ENCODE data around the gene ENTPD7. TPM values are rescaled to one million over a fixed set of nuclear protein-coding genes. Genes with fewer than 3 reads are reported as not detected.

The ENTPD7 gene
- total and polyA plus RNA-seq, 10 of the 15 experiments (the other 5 are each of a cell fraction or from before 2014, with no cell fraction given) = 0.73 to 6.7 (median 5.2) TPM

GRCh38 chr10:99733366-99733765, 74.1 kb downstream of the ENTPD7 start:
- Histone ChIP-seq H3K4me3 (peak overlapping the region; percentile 54; the same call in 1 of the 2 replicates), H3K4me2 (ENCODE audit: control insufficient read depth, insufficient read depth) (peak overlapping the region; percentile 57), H3K4me1 (ENCODE audit: control insufficient read depth, insufficient read depth, low read length) (peaks cover 5% of the 10 kb centered on the region; the same call in 1 of the 2 replicates), H3K9me3 (replicated peaks; ENCODE audit: control insufficient read depth, insufficient read depth, low read length) (no peaks in the 10 kb centered on the region), H3K9ac (ENCODE audit: control insufficient read depth, insufficient read depth, low read length) (no peak overlapping the region), H3K79me2 (ENCODE audit: control insufficient read depth, insufficient read depth, low read length) (peaks cover 32% of the 10 kb centered on the region), H4K20me1 (ENCODE audit: control insufficient read depth, insufficient read depth) (no peaks in the 10 kb centered on the region), H3K27ac (ENCODE audit: control insufficient read depth, insufficient read depth) (no peak overlapping the region), H3K36me3 (ENCODE audit: control insufficient read depth in 2 of 2, insufficient read depth in 2 of 2, low read length in 1 of 2) (no peaks in the 10 kb centered on the region), H2AFZ (ENCODE audit: control insufficient read depth, low read depth, low read length) (no peak overlapping the region), H3K27me3 (replicated peaks in 1 of 2; ENCODE audit: control insufficient read depth in 2 of 2, insufficient read depth in 2 of 2, low read length in 1 of 2) (no peaks in the 10 kb centered on the region)
- no TSS peak for BruUV-seq (replicated peaks)
- CTCF ChIA-PET = interaction anchor here (0.7 to 4.1 kb wide), 6 partner anchors 9 to 297 kb away, joined by 4 to 17 read pairs (median 6); no protein-coding TSS in a partner anchor
- RAD21 ChIA-PET (ENCODE audit: unreplicated experiment) = interaction anchor here (2.4 kb wide), 1 partner anchor 32 kb away, joined by 11 read pairs; no protein-coding TSS in a partner anchor
- SMC1A ChIA-PET (ENCODE audit: uncharacterized antibody, unreplicated experiment) = interaction anchor here (0.7 to 3.3 kb wide), 4 partner anchors 9 to 313 kb away, joined by 3 to 11 read pairs (median 3); no protein-coding TSS in a partner anchor
- in situ Hi-C loops (cut with MboI) (no loop called here), intact Hi-C loops (cut with micrococcal nuclease; ENCODE audit: unreplicated experiment) (no loop called here)
- WGBS (ENCODE audit: insufficient coverage, insufficient replicate concordance, low lambda C conversion rate, missing lambda C conversion rate) = 98% methylated on average over 8 of the region's 8 CpGs
- no peak for ATAC-seq
- POLR2A ChIA-PET = interaction anchor here (1.6 to 2.4 kb wide), 2 partner anchors 8 to 32 kb away, joined by 5 to 9 read pairs; no protein-coding TSS in a partner anchor
- no peak for DNase-seq (ENCODE audit: low read depth, low spot score)
- FAIRE-seq = no peak
- TF ChIP-seq EGR1 (IDR thresholded peaks at IDR 0.05; ENCODE audit: borderline replicate concordance in 1 of 2, low read depth in 2 of 2, low read length in 2 of 2) (no peak), POU2F2 (IDR thresholded peaks at IDR 0.05; ENCODE audit: borderline replicate concordance, low read depth, low read length) (no peak), POLR2A (IDR thresholded peaks at IDR 0.05; ENCODE audit: low read depth, low read length) (no peak), BCLAF1 (IDR thresholded peaks at IDR 0.05) (no peak), TARDBP (IDR thresholded peaks at IDR 0.05; ENCODE audit: borderline replicate concordance) (no peak), ATF3 (IDR thresholded peaks at IDR 0.05; ENCODE audit: borderline replicate concordance, extremely low read depth, low read depth, low read length) (no peak), NFIC (IDR thresholded peaks at IDR 0.05; ENCODE audit: low read depth, low read length) (no peak), ZNF24 (IDR thresholded peaks at IDR 0.05) (no peak), PAX5 (IDR thresholded peaks at IDR 0.05; ENCODE audit: borderline replicate concordance, low read depth, low read length) (no peak), ZNF384 (IDR thresholded peaks at IDR 0.05; ENCODE audit: borderline replicate concordance, low read depth, low read length) (no peak), USF1 (IDR thresholded peaks at IDR 0.05; ENCODE audit: borderline replicate concordance, extremely low read length, insufficient read depth, low read depth, low read length) (no peak), REST (IDR thresholded peaks at IDR 0.05; ENCODE audit: low read depth, low read length) (no peak), KDM1A (IDR thresholded peaks at IDR 0.05; ENCODE audit: borderline replicate concordance) (no peak), NFYB (IDR thresholded peaks at IDR 0.05; ENCODE audit: insufficient read depth, low read depth, low read length) (no peak)
